Measurements from ENCODE around the gene CD2. TPM values are rescaled to one million over a fixed set of nuclear protein-coding genes. Genes with fewer than 3 reads are reported as not detected.

Gene CD2
- total RNA-seq, 1 donor from 2014 or later, result not detected

GRCh38 chr1:116737020-116737854 lies 17.0 kb upstream of the CD2 start:
- H3K27me3 Mint-ChIP-seq (ENCODE audit: unreplicated experiment), result peaks cover 2% of the 10 kb centered on the region
- peaks cover 9% of the 10 kb centered on the region for H3K9me3 Mint-ChIP-seq (ENCODE audit: unreplicated experiment)
- no peak overlapping the region for H3K4me3 Mint-ChIP-seq (ENCODE audit: unreplicated experiment)

GRCh38 chr1:116737855-116738321 lies 16.3 kb upstream of the CD2 start:
- DNase-seq, result no peak
- H3K27ac Mint-ChIP-seq (ENCODE audit: unreplicated experiment), result no peak overlapping the region
- peaks cover 10% of the 10 kb centered on the region for H3K9me3 Mint-ChIP-seq (ENCODE audit: unreplicated experiment)
- H3K36me3 Mint-ChIP-seq (ENCODE audit: unreplicated experiment), result peaks cover 21% of the 10 kb centered on the region
- H3K4me1 Mint-ChIP-seq (ENCODE audit: low read depth, unreplicated experiment), result peaks cover 15% of the 10 kb centered on the region
- no peak for TF ChIP-seq CTCF (IDR thresholded peaks at IDR 0.05; ENCODE audit: partially characterized antibody, unreplicated experiment)
- H3K4me3 Mint-ChIP-seq (ENCODE audit: unreplicated experiment), result no peak overlapping the region
- H3K27me3 Mint-ChIP-seq (ENCODE audit: unreplicated experiment), result peaks cover 2% of the 10 kb centered on the region

More at GRCh38 chr1:116737020-116737854, 17.0 kb upstream of the CD2 start:
- peak; percentile 71 for TF ChIP-seq CTCF (IDR thresholded peaks at IDR 0.05; ENCODE audit: partially characterized antibody, unreplicated experiment)
- H3K36me3 Mint-ChIP-seq (ENCODE audit: unreplicated experiment), result peaks cover 21% of the 10 kb centered on the region
- H3K4me1 Mint-ChIP-seq (ENCODE audit: low read depth, unreplicated experiment), result peaks cover 15% of the 10 kb centered on the region
- peak; percentile 73 for DNase-seq
- H3K27ac Mint-ChIP-seq (ENCODE audit: unreplicated experiment), result no peak overlapping the region

GRCh38 chr1:116738673-116739370 lies 15.4 kb upstream of the CD2 start:
- no peak for TF ChIP-seq CTCF (IDR thresholded peaks at IDR 0.05; ENCODE audit: partially characterized antibody, unreplicated experiment)
- H3K27me3 Mint-ChIP-seq (ENCODE audit: unreplicated experiment), result peaks cover 2% of the 10 kb centered on the region
- peaks cover 30% of the 10 kb centered on the region for H3K36me3 Mint-ChIP-seq (ENCODE audit: unreplicated experiment)
- peaks cover 16% of the 10 kb centered on the region for H3K9me3 Mint-ChIP-seq (ENCODE audit: unreplicated experiment)
- H3K27ac Mint-ChIP-seq (ENCODE audit: unreplicated experiment), result no peak overlapping the region
- no peak for DNase-seq
- peaks cover 14% of the 10 kb centered on the region for H3K4me1 Mint-ChIP-seq (ENCODE audit: low read depth, unreplicated experiment)
- no peak overlapping the region for H3K4me3 Mint-ChIP-seq (ENCODE audit: unreplicated experiment)

GRCh38 chr1:116739371-116740012 lies 14.7 kb upstream of the CD2 start:
- Mint-ChIP-seq H3K4me3 (ENCODE audit: unreplicated experiment) (no peak overlapping the region), H3K36me3 (ENCODE audit: unreplicated experiment) (peaks cover 32% of the 10 kb centered on the region), H3K27me3 (ENCODE audit: unreplicated experiment) (peaks cover 2% of the 10 kb centered on the region), H3K4me1 (ENCODE audit: low read depth, unreplicated experiment) (peaks cover 9% of the 10 kb centered on the region), H3K27ac (ENCODE audit: unreplicated experiment) (no peak overlapping the region), H3K9me3 (ENCODE audit: unreplicated experiment) (peaks cover 16% of the 10 kb centered on the region)
- TF ChIP-seq CTCF (IDR thresholded peaks at IDR 0.05; ENCODE audit: partially characterized antibody, unreplicated experiment), result no peak
- DNase-seq, result no peak
